NT2/D1 (cell line): ENCODE measurements around the gene CST3.

Experiments used
- DNase-seq: peaks from one replicate; pipeline ENCODE4 v3.0.0-alpha.2; 2011; ENCODE audit warnings: low read depth, low spot score
- H3K27me3 ChIP-seq: 2 replicates; pipeline ENCODE4 v1.6.0; 2011; ENCODE audit warnings: mild to moderate bottlenecking; ENCODE audit not compliant: insufficient read length, insufficient read depth
- H3K36me3 ChIP-seq: 2 replicates; pipeline ENCODE4 v1.6.1; 2011; ENCODE audit warnings: mild to moderate bottlenecking, low read length, mixed read lengths; ENCODE audit not compliant: insufficient read depth, insufficient read length
- H3K4me1 ChIP-seq: 2 replicates; pipeline ENCODE4 v1.5.1; 2011; ENCODE audit not compliant: insufficient read depth, insufficient read length
- H3K4me3 ChIP-seq: 2 replicates; pipeline ENCODE4 v1.5.1; 2011; ENCODE audit warnings: low read depth; ENCODE audit not compliant: insufficient read length
- H3K9ac ChIP-seq: 2 replicates; pipeline ENCODE4 v1.6.0; 2011; ENCODE audit warnings: low read depth; ENCODE audit not compliant: insufficient read length
- H3K9me3 ChIP-seq: 2 replicates; pipeline ENCODE4 v1.5.1; 2011; ENCODE audit warnings: mild to moderate bottlenecking, low read length; ENCODE audit not compliant: insufficient read depth
- SUZ12 ChIP-seq: IDR thresholded peaks from 2 replicates; pipeline ENCODE4 v1.6.1; 2011; ENCODE audit not compliant: insufficient read length, insufficient read depth; ENCODE audit errors: extremely low read depth
- YY1 ChIP-seq: IDR thresholded peaks from 2 replicates; pipeline ENCODE4 v1.6.1; 2011; ENCODE audit not compliant: insufficient read length, insufficient read depth
- ZNF274 ChIP-seq: IDR thresholded peaks from 2 replicates; pipeline ENCODE4 v1.6.1; 2011; ENCODE audit warnings: mild to moderate bottlenecking, low read depth, low read length

The CST3 gene

GRCh38 chr20:23649830-23650417, 12.2 kb upstream of the CST3 start:
- Histone ChIP-seq H3K36me3 (no peaks in the 10 kb centered on the region), H3K9me3 (no peaks in the 10 kb centered on the region), H3K9ac (no peak overlapping the region), H3K4me1 (no peaks in the 10 kb centered on the region), H3K27me3 (no peaks in the 10 kb centered on the region), H3K4me3 (no peak overlapping the region)
- TF ChIP-seq ZNF274, result no peak
- TF ChIP-seq YY1, result no peak
- TF ChIP-seq SUZ12, result no peak
- no peak for DNase-seq

- Histone ChIP-seq H3K4me1 (no peaks in the 10 kb centered on the region), H3K4me3 (no peak overlapping the region), H3K36me3 (no peaks in the 10 kb centered on the region), H3K27me3 (no peaks in the 10 kb centered on the region), H3K9ac (no peak overlapping the region), H3K9me3 (no peaks in the 10 kb centered on the region)
- DNase-seq, result no peak
- no peak for TF ChIP-seq YY1
- TF ChIP-seq SUZ12, result no peak
- no peak for TF ChIP-seq ZNF274
Measured at GRCh38 chr20:23649242-23649641, 11.5 kb upstream of the CST3 start.

- TF ChIP-seq ZNF274, result no peak
- TF ChIP-seq SUZ12, result no peak
- no peak for TF ChIP-seq YY1
- H3K9me3 ChIP-seq, result no peaks in the 10 kb centered on the region
- H3K36me3 ChIP-seq, result no peaks in the 10 kb centered on the region
- no peaks in the 10 kb centered on the region for H3K27me3 ChIP-seq
- no peak for DNase-seq
- H3K4me1 ChIP-seq, result no peaks in the 10 kb centered on the region
- H3K9ac ChIP-seq, result no peak overlapping the region
- no peak overlapping the region for H3K4me3 ChIP-seq
Measured at GRCh38 chr20:23647346-23647745, 9.6 kb upstream of the CST3 start.

GRCh38 chr20:23646106-23646873, 8.5 kb upstream of the CST3 start:
- H3K4me1 ChIP-seq, result peaks cover 4% of the 10 kb centered on the region
- no peak overlapping the region for H3K9ac ChIP-seq
- TF ChIP-seq ZNF274, result no peak
- TF ChIP-seq YY1, result no peak
- TF ChIP-seq SUZ12, result no peak
- no peak overlapping the region for H3K4me3 ChIP-seq
- no peak for DNase-seq
- H3K36me3 ChIP-seq, result no peaks in the 10 kb centered on the region
- H3K27me3 ChIP-seq, result no peaks in the 10 kb centered on the region
- H3K9me3 ChIP-seq, result no peaks in the 10 kb centered on the region

GRCh38 chr20:23645575-23645974, 7.8 kb upstream of the CST3 start:
- H3K36me3 ChIP-seq, result no peaks in the 10 kb centered on the region
- no peaks in the 10 kb centered on the region for H3K27me3 ChIP-seq
- H3K9ac ChIP-seq, result no peak overlapping the region
- TF ChIP-seq YY1 (no peak), SUZ12 (no peak), ZNF274 (no peak)
- no peaks in the 10 kb centered on the region for H3K9me3 ChIP-seq
- H3K4me1 ChIP-seq, result peaks cover 6% of the 10 kb centered on the region
- no peak overlapping the region for H3K4me3 ChIP-seq
- DNase-seq, result no peak

- no peak for DNase-seq
- Histone ChIP-seq H3K9me3 (no peaks in the 10 kb centered on the region), H3K9ac (no peak overlapping the region), H3K27me3 (no peaks in the 10 kb centered on the region), H3K4me1 (peaks cover 6% of the 10 kb centered on the region), H3K4me3 (no peak overlapping the region), H3K36me3 (no peaks in the 10 kb centered on the region)
- TF ChIP-seq ZNF274 (no peak), YY1 (no peak), SUZ12 (no peak)
Measured at GRCh38 chr20:23644164-23644563, 6.4 kb upstream of the CST3 start.

GRCh38 chr20:23643659-23644058, 5.9 kb upstream of the CST3 start:
- TF ChIP-seq YY1, result no peak
- no peak for TF ChIP-seq ZNF274
- no peak for TF ChIP-seq SUZ12
- Histone ChIP-seq H3K4me3 (no peak overlapping the region), H3K9ac (no peak overlapping the region), H3K27me3 (no peaks in the 10 kb centered on the region), H3K36me3 (no peaks in the 10 kb centered on the region), H3K9me3 (no peaks in the 10 kb centered on the region), H3K4me1 (peaks cover 6% of the 10 kb centered on the region)
- no peak for DNase-seq
